ENCODE results near the gene DPYSL4.

Gene DPYSL4

GRCh38 chr10:132230557-132231210 is 43.9 kb downstream of the DPYSL4 start:
- DNase-seq = no peak

GRCh38 chr10:132231656-132232022 is 44.9 kb downstream of the DPYSL4 start:
- DNase-seq = no peak

- no peak for DNase-seq
These were observed 45.5 kb downstream of the DPYSL4 start for GRCh38 chr10:132232023-132232951.

GRCh38 chr10:132232981-132233380 is 46.2 kb downstream of the DPYSL4 start:
- DNase-seq = no peak

- DNase-seq = no peak
These were observed 46.8 kb downstream of the DPYSL4 start for GRCh38 chr10:132233501-132234085.

- DNase-seq = no peak
These were observed 48.1 kb downstream of the DPYSL4 start for GRCh38 chr10:132234860-132235259.

- DNase-seq = no peak
These were observed 49.4 kb downstream of the DPYSL4 start for GRCh38 chr10:132236161-132236560.

GRCh38 chr10:132236881-132237280 is 50.1 kb downstream of the DPYSL4 start:
- no peak for DNase-seq

GRCh38 chr10:132237396-132237795 is 50.6 kb downstream of the DPYSL4 start:
- DNase-seq = no peak

GRCh38 chr10:132237871-132238270 is 51.1 kb downstream of the DPYSL4 start:
- no peak for DNase-seq

GRCh38 chr10:132238371-132239125 is 51.8 kb downstream of the DPYSL4 start:
- no peak for DNase-seq

GRCh38 chr10:132239126-132240031 is 52.6 kb downstream of the DPYSL4 start:
- no peak for DNase-seq

- no peak for DNase-seq
These were observed 53.4 kb downstream of the DPYSL4 start for GRCh38 chr10:132240156-132240555.

GRCh38 chr10:132240581-132240980 is 53.8 kb downstream of the DPYSL4 start:
- no peak for DNase-seq

GRCh38 chr10:132241086-132241485 is 54.3 kb downstream of the DPYSL4 start:
- no peak for DNase-seq

- DNase-seq = no peak
These were observed 54.7 kb downstream of the DPYSL4 start for GRCh38 chr10:132241496-132241895.

- no peak for DNase-seq
These were observed 55.5 kb downstream of the DPYSL4 start for GRCh38 chr10:132242103-132242840.

- no peak for DNase-seq
These were observed 56.4 kb downstream of the DPYSL4 start for GRCh38 chr10:132243141-132243540.

- no peak for DNase-seq
These were observed 56.9 kb downstream of the DPYSL4 start for GRCh38 chr10:132243626-132244025.

- no peak for DNase-seq
These were observed 58.3 kb downstream of the DPYSL4 start for GRCh38 chr10:132245056-132245455.

GRCh38 chr10:132246296-132246695 is 59.5 kb downstream of the DPYSL4 start:
- DNase-seq = no peak
